GM12801 (cell line): ENCODE data around the gene PSMA7.

ENCODE experiments used
- CTCF ChIP-seq: IDR thresholded peaks from one replicate; pipeline ENCODE4 v1.5.1; 2011; ENCODE audit warnings: control low read depth; ENCODE audit not compliant: insufficient read length; ENCODE audit errors: extremely low read depth

Gene PSMA7

GRCh38 chr20:62162765-62163484 is 19.7 kb upstream of the PSMA7 start:
- TF ChIP-seq CTCF = no peak

DNA sequence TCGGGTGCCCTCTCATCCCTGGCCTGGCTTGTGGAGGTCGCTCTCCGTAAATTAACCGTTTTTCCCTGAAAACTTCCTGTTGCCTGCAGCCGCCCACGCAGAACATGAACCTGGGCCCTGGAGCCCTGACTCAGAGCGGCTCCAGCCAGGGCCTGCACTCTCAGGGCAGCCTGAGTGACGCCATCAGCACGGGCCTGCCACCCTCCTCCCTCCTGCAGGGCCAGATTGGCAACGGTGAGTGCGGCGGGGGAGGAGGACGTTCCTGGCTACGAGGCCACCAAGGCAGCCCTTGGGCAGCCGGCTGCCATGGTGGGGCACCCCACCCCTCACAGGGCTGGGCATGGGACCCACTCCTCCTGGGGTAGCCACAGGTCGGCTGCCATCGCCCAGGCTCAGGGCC is 18.2 kb upstream of the PSMA7 start:
- no peak for TF ChIP-seq CTCF

DNA sequence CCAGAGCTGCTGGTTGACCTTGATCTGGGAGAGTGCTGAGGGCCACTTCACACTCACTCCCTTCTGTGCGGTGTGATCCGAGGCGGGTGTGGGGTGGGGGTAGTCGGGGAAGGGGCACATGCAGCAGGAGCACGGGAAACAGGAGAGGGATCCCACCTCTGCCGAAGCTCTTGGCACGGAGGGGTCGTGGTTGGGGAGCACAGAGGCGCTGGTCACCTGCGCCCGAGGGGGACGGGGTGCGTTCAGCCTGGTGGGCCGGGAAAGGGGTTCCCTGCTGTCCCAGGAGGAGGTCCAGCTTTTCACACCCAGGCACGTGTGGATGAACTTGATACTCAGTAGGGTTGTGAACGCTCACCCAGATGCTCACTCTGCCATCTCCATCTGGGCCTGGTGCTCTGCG is 17.7 kb upstream of the PSMA7 start:
- TF ChIP-seq CTCF = no peak

DNA sequence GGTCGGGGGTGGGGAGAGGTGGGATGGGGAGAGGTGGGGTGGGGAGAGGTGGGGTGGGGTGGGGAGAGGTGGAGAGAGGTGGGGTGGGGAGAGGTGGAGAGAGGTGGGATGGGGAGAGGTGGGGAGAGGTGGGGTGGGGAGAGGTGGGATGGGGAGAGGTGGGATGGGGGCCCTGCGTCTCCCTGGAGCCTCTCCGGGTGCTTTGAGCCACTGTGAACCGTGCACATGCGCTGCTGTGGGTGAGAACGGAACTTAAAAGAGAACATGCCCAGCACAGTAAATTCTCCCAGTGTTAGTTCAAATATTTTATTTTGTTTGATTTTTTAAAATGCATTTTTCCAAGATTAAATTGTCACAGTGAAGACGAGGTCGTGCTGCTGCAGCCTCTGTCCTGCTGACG is 17.1 kb upstream of the PSMA7 start:
- no peak for TF ChIP-seq CTCF

DNA sequence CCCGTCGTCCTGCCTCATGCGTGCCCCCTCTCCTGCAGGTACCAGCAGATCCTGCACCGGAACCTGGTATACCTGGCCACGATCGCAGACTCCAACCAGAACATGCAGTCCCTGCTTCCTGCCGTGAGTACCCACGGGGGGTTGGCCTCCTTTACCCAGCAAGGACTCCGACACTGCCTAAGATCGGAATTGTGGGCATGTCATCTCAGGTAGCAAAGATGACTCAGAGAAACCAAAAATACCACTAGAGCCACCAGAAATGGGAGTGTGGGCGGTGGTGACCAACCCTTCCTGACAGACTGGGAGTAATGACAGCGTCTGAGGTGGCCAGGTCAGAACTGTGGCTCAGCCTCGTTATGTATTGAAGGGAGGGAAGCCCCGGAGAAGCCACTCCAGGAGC is 16.6 kb upstream of the PSMA7 start:
- no peak for TF ChIP-seq CTCF

- TF ChIP-seq CTCF = no peak
These were observed 15.9 kb upstream of the PSMA7 start for GRCh38 chr20:62159052-62159451.

DNA sequence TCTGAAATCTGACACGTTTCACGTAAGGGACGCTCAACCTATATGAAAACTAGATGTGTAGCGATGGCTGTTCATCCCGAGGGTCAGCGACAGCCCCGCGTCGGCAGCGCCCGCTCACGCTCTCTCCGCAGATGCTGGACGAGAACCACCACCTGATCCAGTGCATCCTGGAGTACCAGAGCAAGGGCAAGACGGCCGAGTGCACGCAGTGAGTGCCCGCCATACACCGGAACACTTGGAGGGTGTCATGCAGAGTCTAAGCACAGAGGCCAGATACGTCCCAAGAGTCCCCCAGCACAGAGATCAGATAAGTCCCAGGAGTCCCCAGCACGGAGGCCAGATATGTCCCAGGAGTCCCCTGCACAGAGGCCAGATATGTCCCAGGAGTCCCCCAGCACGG is 15.3 kb upstream of the PSMA7 start:
- no peak for TF ChIP-seq CTCF
